H1 (cell line): Measurements from ENCODE around the gene MRPL42.

ENCODE experiments used
- ASH2L ChIP-seq: fragments of 200-600, 300-600 bp; sonication (generic); IDR thresholded peaks from one replicate; pipeline ENCODE4 v1.7.1; 2017; ENCODE audit warnings: low read length
- BCL11A ChIP-seq, 2 experiments: IDR thresholded peaks; one replicate each; pipeline ENCODE4 v1.6.1; 2011; ENCODE audit warnings: low read depth in 2 of 2, low read length in 2 of 2, mild to moderate bottlenecking in 2 of 2
- EP300 ChIP-seq, 2 experiments: IDR thresholded peaks; 1 replicate in 1 of 2; 2 replicates in 1 of 2; pipeline ENCODE4 v1.6.1; 2011 to 2012; ENCODE audit warnings: low read depth in 2 of 2, low read length in 2 of 2, mild to moderate bottlenecking in 2 of 2, borderline replicate concordance in 1 of 2, inconsistent platforms in 1 of 2, moderate library complexity in 1 of 2
- EZH2 ChIP-seq: fragments of 200-600 bp; sonication (generic); IDR thresholded peaks from 2 replicates; pipeline ENCODE4 v1.7.1; 2012; ENCODE audit warnings: low read depth, mild to moderate bottlenecking, moderate library complexity, low read length, inconsistent platforms; ENCODE audit not compliant: severe bottlenecking
- RXRA ChIP-seq: IDR thresholded peaks from 2 replicates; pipeline ENCODE4 v1.6.1; 2011; ENCODE audit warnings: low read depth, mild to moderate bottlenecking, low read length, moderate library complexity; ENCODE audit not compliant: insufficient read depth
- SUZ12 ChIP-seq: fragments of 200-600 bp; sonication (generic); IDR thresholded peaks from 2 replicates; pipeline ENCODE4 v1.6.1; 2012; ENCODE audit warnings: mild to moderate bottlenecking, inconsistent platforms, low read length, moderate library complexity, mixed read lengths
- TAF1 ChIP-seq: IDR thresholded peaks from 2 replicates; pipeline ENCODE4 v1.6.1; 2011; ENCODE audit warnings: mild to moderate bottlenecking, low read depth, low read length
- TF ChIP-seq, protein P1 (sequence below), 3 experiments: IDR thresholded peaks; 1 replicate in 2 of 3; 2 replicates in 1 of 3; pipeline versions ENCODE4 v1.5.1 to v1.6.1; 2011; ENCODE audit warnings: low read length in 3 of 3, mild to moderate bottlenecking in 3 of 3, inconsistent platforms in 2 of 3, low read depth in 1 of 3, moderate library complexity in 1 of 3; ENCODE audit not compliant: insufficient read depth in 1 of 3; ENCODE audit errors: control extremely low read depth in 1 of 3

DNA sequence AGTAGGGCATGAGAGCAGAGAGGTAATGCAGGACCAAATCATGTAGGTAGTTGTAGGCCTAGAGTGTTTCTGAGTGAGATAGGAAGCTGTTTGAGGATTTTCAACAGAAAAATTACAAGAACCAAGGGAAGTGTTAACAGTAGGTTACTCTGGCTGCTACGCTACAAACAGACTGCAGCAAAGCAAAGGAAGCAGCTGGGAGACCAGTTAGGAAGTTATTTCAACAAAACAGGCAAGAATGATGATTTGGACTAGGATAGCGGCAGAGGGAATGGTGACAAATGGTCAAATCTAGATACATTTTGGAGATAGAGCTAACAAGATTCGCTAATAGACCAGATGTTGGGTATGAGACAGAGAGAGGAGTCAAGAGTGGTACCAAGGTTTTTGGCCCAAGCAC is 26.8 kb downstream of the MRPL42 start:
- no peak for TF ChIP-seq EZH2
- TF ChIP-seq EP300 (IDR thresholded peaks at IDR 0.05; ENCODE audit: borderline replicate concordance in 1 of 2, low read depth in 2 of 2, low read length in 2 of 2): no peak
- no peak for TF ChIP-seq ASH2L
- TF ChIP-seq, protein P1, sequence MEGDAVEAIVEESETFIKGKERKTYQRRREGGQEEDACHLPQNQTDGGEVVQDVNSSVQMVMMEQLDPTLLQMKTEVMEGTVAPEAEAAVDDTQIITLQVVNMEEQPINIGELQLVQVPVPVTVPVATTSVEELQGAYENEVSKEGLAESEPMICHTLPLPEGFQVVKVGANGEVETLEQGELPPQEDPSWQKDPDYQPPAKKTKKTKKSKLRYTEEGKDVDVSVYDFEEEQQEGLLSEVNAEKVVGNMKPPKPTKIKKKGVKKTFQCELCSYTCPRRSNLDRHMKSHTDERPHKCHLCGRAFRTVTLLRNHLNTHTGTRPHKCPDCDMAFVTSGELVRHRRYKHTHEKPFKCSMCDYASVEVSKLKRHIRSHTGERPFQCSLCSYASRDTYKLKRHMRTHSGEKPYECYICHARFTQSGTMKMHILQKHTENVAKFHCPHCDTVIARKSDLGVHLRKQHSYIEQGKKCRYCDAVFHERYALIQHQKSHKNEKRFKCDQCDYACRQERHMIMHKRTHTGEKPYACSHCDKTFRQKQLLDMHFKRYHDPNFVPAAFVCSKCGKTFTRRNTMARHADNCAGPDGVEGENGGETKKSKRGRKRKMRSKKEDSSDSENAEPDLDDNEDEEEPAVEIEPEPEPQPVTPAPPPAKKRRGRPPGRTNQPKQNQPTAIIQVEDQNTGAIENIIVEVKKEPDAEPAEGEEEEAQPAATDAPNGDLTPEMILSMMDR (IDR thresholded peaks at IDR 0.05; ENCODE audit: control extremely low read depth in 1 of 3, insufficient read depth in 1 of 3, low read depth in 1 of 3, low read length in 3 of 3): no peak
- TF ChIP-seq BCL11A (IDR thresholded peaks at IDR 0.05; ENCODE audit: low read depth in 2 of 2, low read length in 2 of 2): no peak
- TF ChIP-seq RXRA: no peak
- TF ChIP-seq SUZ12: no peak
- TF ChIP-seq TAF1: no peak
